ENCODE measurements around the gene FAM181B. TPM values are rescaled to one million over a fixed set of nuclear protein-coding genes. Genes with fewer than 3 reads are reported as not detected.

Gene FAM181B
- total and polyA plus RNA-seq, 4 donors: 1.3 to 1.9 (median 1.8) TPM

GRCh38 chr11:82750643-82751139 lies 17.0 kb upstream of the FAM181B start:
- H3K4me3 ChIP-seq (ENCODE audit: low read length in 2 of 2): no peak overlapping the region

GRCh38 chr11:82747471-82747870 lies 13.8 kb upstream of the FAM181B start:
- Histone ChIP-seq H3K27me3 (ENCODE audit: control insufficient read depth in 1 of 2, insufficient read depth in 2 of 2, low read length in 1 of 2) (peaks cover 0 to 2% of the 10 kb centered on the region in 2 donors), H3K36me3 (ENCODE audit: control insufficient read depth in 1 of 2, insufficient read depth in 2 of 2, low read length in 1 of 2) (no peaks in the 10 kb centered on the region), H3K4me1 (ENCODE audit: control insufficient read depth in 1 of 2, insufficient read depth in 2 of 2, low read length in 2 of 2) (no peaks in the 10 kb centered on the region), H3K27ac (ENCODE audit: low read depth in 1 of 2, low read length in 2 of 2) (no peak overlapping the region), H3K9me3 (ENCODE audit: control insufficient read depth, low read length) (no peaks in the 10 kb centered on the region), H3K4me3 (ENCODE audit: low read length in 2 of 2) (no peak overlapping the region)
- 87 to 90% methylated on average over 8 of the region's 8 CpGs for WGBS, 2 donors
- ATAC-seq (ENCODE audit: low FRiP score) (no peak), DNase-seq (no peak)
- intact Hi-C loops (cut with DNase I): no loop called here

More at GRCh38 chr11:82750643-82751139, 17.0 kb upstream of the FAM181B start:
- Histone ChIP-seq H3K9me3 (ENCODE audit: control insufficient read depth, low read length) (no peaks in the 10 kb centered on the region), H3K27me3 (ENCODE audit: control insufficient read depth in 1 of 2, insufficient read depth in 2 of 2, low read length in 1 of 2) (no peaks in the 10 kb centered on the region), H3K27ac (ENCODE audit: low read depth in 1 of 2, low read length in 2 of 2) (no peak overlapping the region), H3K36me3 (ENCODE audit: control insufficient read depth in 1 of 2, insufficient read depth in 2 of 2, low read length in 1 of 2) (no peaks in the 10 kb centered on the region), H3K4me1 (ENCODE audit: control insufficient read depth in 1 of 2, insufficient read depth in 2 of 2, low read length in 2 of 2) (peaks cover 0 to 3% of the 10 kb centered on the region in 2 donors)
- WGBS, 2 donors: 79 to 82% methylated on average over 9 of the region's 9 CpGs
- intact Hi-C loops (cut with DNase I): no loop called here
- ATAC-seq (ENCODE audit: low FRiP score): no peak
- DNase-seq: no peak

GRCh38 chr11:82738091-82738490 lies 4.4 kb upstream of the FAM181B start:
- H3K4me1 ChIP-seq (ENCODE audit: control insufficient read depth in 1 of 2, insufficient read depth in 2 of 2, low read length in 2 of 2): no peaks in the 10 kb centered on the region
- H3K27me3 ChIP-seq (ENCODE audit: control insufficient read depth in 1 of 2, insufficient read depth in 2 of 2, low read length in 1 of 2): no peaks in the 10 kb centered on the region
- WGBS, 2 donors: 46 to 51% methylated on average over 4 of the region's 4 CpGs
- H3K9me3 ChIP-seq (ENCODE audit: control insufficient read depth, low read length): no peaks in the 10 kb centered on the region
- no peak overlapping the region for H3K27ac ChIP-seq (ENCODE audit: low read depth in 1 of 2, low read length in 2 of 2)
- H3K36me3 ChIP-seq (ENCODE audit: control insufficient read depth in 1 of 2, insufficient read depth in 2 of 2, low read length in 1 of 2): no peaks in the 10 kb centered on the region
- ATAC-seq (ENCODE audit: low FRiP score): no peak
- intact Hi-C loops (cut with DNase I): no loop called here
- no peak for DNase-seq
- no peak overlapping the region for H3K4me3 ChIP-seq (ENCODE audit: low read length in 2 of 2)

DNA sequence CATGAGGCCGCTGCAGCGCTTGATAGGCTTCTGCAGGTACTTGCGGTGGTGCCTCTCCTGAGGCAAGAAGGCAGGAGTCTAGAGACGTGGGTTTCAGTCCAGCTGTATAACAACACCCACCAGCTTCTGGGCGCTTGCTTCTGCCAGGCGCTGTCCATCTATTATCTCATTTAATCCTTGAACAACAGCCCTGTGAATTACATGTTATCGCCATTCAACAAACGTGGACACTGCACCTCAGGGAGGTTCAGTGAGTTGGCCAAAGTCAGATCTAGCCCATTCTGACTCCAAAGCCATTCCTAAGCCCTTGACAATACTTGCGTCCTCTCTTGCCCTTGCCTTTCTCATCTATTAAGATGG lies 436 bp upstream of the FAM181B start:
- intact Hi-C loops (cut with DNase I): no loop called here
- H3K27me3 ChIP-seq (ENCODE audit: control insufficient read depth in 1 of 2, insufficient read depth in 2 of 2, low read length in 1 of 2): no peaks in the 10 kb centered on the region

GRCh38 chr11:82732734-82733443 lies 775 bp downstream of the FAM181B start:
- Histone ChIP-seq H3K27ac (ENCODE audit: low read depth in 1 of 2, low read length in 2 of 2) (no peak overlapping the region), H3K9me3 (ENCODE audit: control insufficient read depth, low read length) (no peaks in the 10 kb centered on the region), H3K27me3 (ENCODE audit: control insufficient read depth in 1 of 2, insufficient read depth in 2 of 2, low read length in 1 of 2) (peaks cover 0 to 3% of the 10 kb centered on the region in 2 donors), H3K4me1 (ENCODE audit: control insufficient read depth in 1 of 2, insufficient read depth in 2 of 2, low read length in 2 of 2) (peaks cover 0 to 3% of the 10 kb centered on the region in 2 donors), H3K4me3 (ENCODE audit: low read length in 2 of 2) (peak overlapping the region; percentile 46 to 81), H3K36me3 (ENCODE audit: control insufficient read depth in 1 of 2, insufficient read depth in 2 of 2, low read length in 1 of 2) (no peaks in the 10 kb centered on the region)
- intact Hi-C loops (cut with DNase I): no loop called here
- WGBS, 2 donors: 1% methylated on average over 73 to 93 of the region's 93 CpGs
- peak; percentile 42 for ATAC-seq (ENCODE audit: low FRiP score)
- DNase-seq: peak; percentile 49 to 78

More for the DNA sequence above, 436 bp upstream of the FAM181B start:
- Histone ChIP-seq H3K27ac (ENCODE audit: low read depth in 1 of 2, low read length in 2 of 2) (no peak overlapping the region), H3K4me3 (ENCODE audit: low read length in 2 of 2) (peak overlapping the region; percentile 46 to 81), H3K36me3 (ENCODE audit: control insufficient read depth in 1 of 2, insufficient read depth in 2 of 2, low read length in 1 of 2) (no peaks in the 10 kb centered on the region), H3K9me3 (ENCODE audit: control insufficient read depth, low read length) (no peaks in the 10 kb centered on the region), H3K4me1 (ENCODE audit: control insufficient read depth in 1 of 2, insufficient read depth in 2 of 2, low read length in 2 of 2) (peaks cover 0 to 3% of the 10 kb centered on the region in 2 donors)
- WGBS, 2 donors: 45 to 50% methylated on average over 9 of the region's 9 CpGs
- DNase-seq (no peak), ATAC-seq (ENCODE audit: low FRiP score) (no peak)

- 23 to 24% methylated on average over 35 to 37 of the region's 37 CpGs for WGBS, 2 donors
- DNase-seq (peak in 1 of 2 donors; percentile 74), ATAC-seq (ENCODE audit: low FRiP score) (no peak)
- peaks cover 0 to 3% of the 10 kb centered on the region in 2 donors for H3K4me1 ChIP-seq (ENCODE audit: control insufficient read depth in 1 of 2, insufficient read depth in 2 of 2, low read length in 2 of 2)
- no peaks in the 10 kb centered on the region for H3K36me3 ChIP-seq (ENCODE audit: control insufficient read depth in 1 of 2, insufficient read depth in 2 of 2, low read length in 1 of 2)
- H3K9me3 ChIP-seq (ENCODE audit: control insufficient read depth, low read length): no peaks in the 10 kb centered on the region
- H3K27ac ChIP-seq (ENCODE audit: low read depth in 1 of 2, low read length in 2 of 2): no peak overlapping the region
- peak overlapping the region in 1 of 2 donors; percentile 81 for H3K4me3 ChIP-seq (ENCODE audit: low read length in 2 of 2)
- intact Hi-C loops (cut with DNase I): no loop called here
- peaks cover 0 to 3% of the 10 kb centered on the region in 2 donors for H3K27me3 ChIP-seq (ENCODE audit: control insufficient read depth in 1 of 2, insufficient read depth in 2 of 2, low read length in 1 of 2)
Observed at GRCh38 chr11:82732348-82732733, 1.3 kb downstream of the FAM181B start.

- intact Hi-C loops (cut with DNase I): no loop called here
- Histone ChIP-seq H3K4me3 (ENCODE audit: low read length in 2 of 2) (no peak overlapping the region), H3K4me1 (ENCODE audit: control insufficient read depth in 1 of 2, insufficient read depth in 2 of 2, low read length in 2 of 2) (peaks cover 0 to 3% of the 10 kb centered on the region in 2 donors), H3K27ac (ENCODE audit: low read depth in 1 of 2, low read length in 2 of 2) (no peak overlapping the region), H3K36me3 (ENCODE audit: control insufficient read depth in 1 of 2, insufficient read depth in 2 of 2, low read length in 1 of 2) (no peaks in the 10 kb centered on the region), H3K9me3 (ENCODE audit: control insufficient read depth, low read length) (no peaks in the 10 kb centered on the region), H3K27me3 (ENCODE audit: control insufficient read depth in 1 of 2, insufficient read depth in 2 of 2, low read length in 1 of 2) (peaks cover 0 to 3% of the 10 kb centered on the region in 2 donors)
- DNase-seq (no peak), ATAC-seq (ENCODE audit: low FRiP score) (no peak)
- WGBS, 2 donors: 81 to 83% methylated on average over 11 of the region's 11 CpGs
Observed at GRCh38 chr11:82731691-82732277, 1.9 kb downstream of the FAM181B start.

GRCh38 chr11:82730754-82731153 lies 2.9 kb downstream of the FAM181B start:
- Histone ChIP-seq H3K4me3 (ENCODE audit: low read length in 2 of 2) (no peak overlapping the region), H3K4me1 (ENCODE audit: control insufficient read depth in 1 of 2, insufficient read depth in 2 of 2, low read length in 2 of 2) (peaks cover 0 to 3% of the 10 kb centered on the region in 2 donors), H3K27me3 (ENCODE audit: control insufficient read depth in 1 of 2, insufficient read depth in 2 of 2, low read length in 1 of 2) (peaks cover 0 to 3% of the 10 kb centered on the region in 2 donors), H3K36me3 (ENCODE audit: control insufficient read depth in 1 of 2, insufficient read depth in 2 of 2, low read length in 1 of 2) (no peaks in the 10 kb centered on the region), H3K27ac (ENCODE audit: low read depth in 1 of 2, low read length in 2 of 2) (no peak overlapping the region), H3K9me3 (ENCODE audit: control insufficient read depth, low read length) (no peaks in the 10 kb centered on the region)
- 68 to 72% methylated on average over 5 of the region's 5 CpGs for WGBS, 2 donors
- intact Hi-C loops (cut with DNase I): no loop called here
- no peak for DNase-seq
- ATAC-seq (ENCODE audit: low FRiP score): no peak

GRCh38 chr11:82730286-82730685 lies 3.4 kb downstream of the FAM181B start:
- no peak for ATAC-seq (ENCODE audit: low FRiP score)
- Histone ChIP-seq H3K9me3 (ENCODE audit: control insufficient read depth, low read length) (no peaks in the 10 kb centered on the region), H3K4me1 (ENCODE audit: control insufficient read depth in 1 of 2, insufficient read depth in 2 of 2, low read length in 2 of 2) (peaks cover 0 to 3% of the 10 kb centered on the region in 2 donors), H3K36me3 (ENCODE audit: control insufficient read depth in 1 of 2, insufficient read depth in 2 of 2, low read length in 1 of 2) (no peaks in the 10 kb centered on the region), H3K4me3 (ENCODE audit: low read length in 2 of 2) (no peak overlapping the region), H3K27ac (ENCODE audit: low read depth in 1 of 2, low read length in 2 of 2) (no peak overlapping the region), H3K27me3 (ENCODE audit: control insufficient read depth in 1 of 2, insufficient read depth in 2 of 2, low read length in 1 of 2) (peaks cover 0 to 3% of the 10 kb centered on the region in 2 donors)
- 86% methylated on average over 4 of the region's 4 CpGs for WGBS, 2 donors
- no peak for DNase-seq
- intact Hi-C loops (cut with DNase I): no loop called here

All from aorta (tissue), 5 donors.